ENCODE results near the gene RGPD5. TPM values are rescaled to one million over a fixed set of nuclear protein-coding genes. Genes with fewer than 3 reads are reported as not detected.
"Not testable (repeated sequence)": the region's sequence is repeated elsewhere in the genome, so short reads cannot be mapped to it uniquely, and the experiment has no call there.

Gene RGPD5
- polyA plus RNA-seq (2012; rRNA removed): 7.7 and 9.4 TPM in 2 replicates
- 3.3 and 3.4 TPM in 2 replicates for polyA plus RNA-seq (2012; cell fraction: cytosol; rRNA removed)
- 17.2 and 32.8 TPM in 2 replicates for polyA plus RNA-seq (2012; cell fraction: nucleus; rRNA removed)

- H3K9me3 ChIP-seq; H3K9ac ChIP-seq; H3K27ac ChIP-seq (ENCODE audit: low read depth in 2 of 2, low read length in 1 of 2); H3K4me3 ChIP-seq (ENCODE audit: low read depth in 2 of 2, low read length in 1 of 2); H3K4me1 ChIP-seq (ENCODE audit: control insufficient read depth in 1 of 2, insufficient read depth in 2 of 2, low read depth in 1 of 2, low read length in 1 of 2); CTCF ChIA-PET; H3K4me2 ChIP-seq; H3K36me3 ChIP-seq (replicated peaks in 1 of 2; ENCODE audit: control insufficient read depth in 1 of 2, insufficient read depth in 2 of 2, low read length in 1 of 2); H3K79me2 ChIP-seq (ENCODE audit: insufficient read depth); DNase-seq; H3K27me3 ChIP-seq (ENCODE audit: insufficient read depth); H2AFZ ChIP-seq (ENCODE audit: low read depth); POLR2A ChIA-PET; H4K20me1 ChIP-seq (ENCODE audit: insufficient read depth); H3K9me2 ChIP-seq; H3F3A ChIP-seq (replicated peaks; ENCODE audit: insufficient read depth): not testable (repeated sequence)
- WGBS (ENCODE audit: low lambda C conversion rate): no CpG with 5 or more reads among the region's 77 CpGs
These were observed at the start of gene RGPD5 for GRCh38 chr2:109794074-109794737. Gene RGPD5, plus strand, starts transcription at chr2:109794305. Its CDS starts 161 bp downstream, at chr2:109794466.

GRCh38 chr2:109751572-109751971 lies 42.5 kb upstream of the RGPD5 start:
- H3K4me3 ChIP-seq (ENCODE audit: low read depth in 2 of 2, low read length in 1 of 2); H4K20me1 ChIP-seq (ENCODE audit: insufficient read depth); POLR2A ChIA-PET; H3K27ac ChIP-seq (ENCODE audit: low read depth in 2 of 2, low read length in 1 of 2); H3K9ac ChIP-seq; H3K9me3 ChIP-seq; DNase-seq; H3K4me2 ChIP-seq; H3K9me2 ChIP-seq; H3F3A ChIP-seq (replicated peaks; ENCODE audit: insufficient read depth); H3K4me1 ChIP-seq (ENCODE audit: control insufficient read depth in 1 of 2, insufficient read depth in 2 of 2, low read depth in 1 of 2, low read length in 1 of 2); H3K27me3 ChIP-seq (ENCODE audit: insufficient read depth); CTCF ChIA-PET; H3K36me3 ChIP-seq (replicated peaks in 1 of 2; ENCODE audit: control insufficient read depth in 1 of 2, insufficient read depth in 2 of 2, low read length in 1 of 2); H3K79me2 ChIP-seq (ENCODE audit: insufficient read depth); H2AFZ ChIP-seq (ENCODE audit: low read depth): not testable (repeated sequence)
- WGBS (ENCODE audit: low lambda C conversion rate): no CpG with 5 or more reads among the region's 6 CpGs

DNA sequence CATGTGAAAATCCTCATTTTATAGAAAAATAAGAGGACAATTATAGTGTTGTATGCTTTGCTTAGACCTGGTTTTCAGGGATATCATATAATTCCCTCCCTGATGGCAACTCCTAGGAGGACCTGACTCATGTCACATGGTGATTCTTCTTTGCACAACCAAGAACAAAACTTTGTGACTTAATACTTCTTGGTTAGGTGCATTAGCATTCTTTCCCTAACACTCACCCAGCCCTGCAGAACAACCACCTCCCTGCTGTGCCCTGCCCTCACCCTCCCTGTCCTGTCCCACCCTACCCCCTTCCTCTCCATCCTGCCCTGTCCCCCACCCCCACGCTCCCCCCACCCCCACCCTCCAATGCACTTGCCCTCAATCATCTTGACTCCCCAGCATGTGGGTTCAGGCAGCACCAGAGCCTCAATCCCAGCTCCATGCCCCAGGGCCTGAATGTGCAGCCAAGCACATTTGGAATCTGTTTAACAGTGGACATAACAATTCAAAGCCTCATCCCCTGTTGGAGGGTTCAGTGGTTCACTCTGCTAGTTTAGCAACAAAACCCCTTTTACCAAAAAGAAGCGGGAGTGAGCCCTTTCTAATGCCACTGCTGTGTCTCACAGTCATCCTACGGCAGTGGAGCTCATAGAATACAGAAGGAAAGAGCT lies 36.8 kb upstream of the RGPD5 start:
- H4K20me1 ChIP-seq (ENCODE audit: insufficient read depth); CTCF ChIA-PET; DNase-seq; H3K9me3 ChIP-seq; H3K4me1 ChIP-seq (ENCODE audit: control insufficient read depth in 1 of 2, insufficient read depth in 2 of 2, low read depth in 1 of 2, low read length in 1 of 2); H3K36me3 ChIP-seq (replicated peaks in 1 of 2; ENCODE audit: control insufficient read depth in 1 of 2, insufficient read depth in 2 of 2, low read length in 1 of 2); H3K27me3 ChIP-seq (ENCODE audit: insufficient read depth); H3K4me3 ChIP-seq (ENCODE audit: low read depth in 2 of 2, low read length in 1 of 2); H3K4me2 ChIP-seq; H3K27ac ChIP-seq (ENCODE audit: low read depth in 2 of 2, low read length in 1 of 2); H3K79me2 ChIP-seq (ENCODE audit: insufficient read depth); H3F3A ChIP-seq (replicated peaks; ENCODE audit: insufficient read depth); H2AFZ ChIP-seq (ENCODE audit: low read depth); H3K9me2 ChIP-seq; H3K9ac ChIP-seq; POLR2A ChIA-PET: not testable (repeated sequence)
- no CpG with 5 or more reads among the region's 3 CpGs for WGBS (ENCODE audit: low lambda C conversion rate)

- H3K27ac ChIP-seq (ENCODE audit: low read depth in 2 of 2, low read length in 1 of 2); H3K27me3 ChIP-seq (ENCODE audit: insufficient read depth); H3K79me2 ChIP-seq (ENCODE audit: insufficient read depth); H3K4me2 ChIP-seq; H3K4me1 ChIP-seq (ENCODE audit: control insufficient read depth in 1 of 2, insufficient read depth in 2 of 2, low read depth in 1 of 2, low read length in 1 of 2); H3K9me2 ChIP-seq; H3K36me3 ChIP-seq (replicated peaks in 1 of 2; ENCODE audit: control insufficient read depth in 1 of 2, insufficient read depth in 2 of 2, low read length in 1 of 2); H3F3A ChIP-seq (replicated peaks; ENCODE audit: insufficient read depth); H4K20me1 ChIP-seq (ENCODE audit: insufficient read depth); H3K9ac ChIP-seq; POLR2A ChIA-PET; H3K9me3 ChIP-seq; CTCF ChIA-PET; H3K4me3 ChIP-seq (ENCODE audit: low read depth in 2 of 2, low read length in 1 of 2); DNase-seq; H2AFZ ChIP-seq (ENCODE audit: low read depth): not testable (repeated sequence)
- no CpG with 5 or more reads among the region's 106 CpGs for WGBS (ENCODE audit: low lambda C conversion rate)
These were observed 33.7 kb upstream of the RGPD5 start for GRCh38 chr2:109760265-109761042.

- H3F3A ChIP-seq (replicated peaks; ENCODE audit: insufficient read depth); H3K79me2 ChIP-seq (ENCODE audit: insufficient read depth); H3K9ac ChIP-seq; H2AFZ ChIP-seq (ENCODE audit: low read depth); H3K9me2 ChIP-seq; H3K4me2 ChIP-seq; POLR2A ChIA-PET; H3K4me3 ChIP-seq (ENCODE audit: low read depth in 2 of 2, low read length in 1 of 2); H4K20me1 ChIP-seq (ENCODE audit: insufficient read depth); H3K9me3 ChIP-seq; CTCF ChIA-PET; H3K27me3 ChIP-seq (ENCODE audit: insufficient read depth); DNase-seq; H3K36me3 ChIP-seq (replicated peaks in 1 of 2; ENCODE audit: control insufficient read depth in 1 of 2, insufficient read depth in 2 of 2, low read length in 1 of 2); H3K4me1 ChIP-seq (ENCODE audit: control insufficient read depth in 1 of 2, insufficient read depth in 2 of 2, low read depth in 1 of 2, low read length in 1 of 2); H3K27ac ChIP-seq (ENCODE audit: low read depth in 2 of 2, low read length in 1 of 2): not testable (repeated sequence)
- WGBS (ENCODE audit: low lambda C conversion rate): no CpG with 5 or more reads among the region's 23 CpGs
These were observed 33.1 kb upstream of the RGPD5 start for GRCh38 chr2:109761043-109761454.

- H3K4me3 ChIP-seq (ENCODE audit: low read depth in 2 of 2, low read length in 1 of 2): not testable (repeated sequence)
These were observed 32.1 kb upstream of the RGPD5 start for GRCh38 chr2:109761976-109762375.

More at GRCh38 chr2:109761976-109762375, 32.1 kb upstream of the RGPD5 start:
- H3K9ac ChIP-seq; POLR2A ChIA-PET; H2AFZ ChIP-seq (ENCODE audit: low read depth); H3K4me1 ChIP-seq (ENCODE audit: control insufficient read depth in 1 of 2, insufficient read depth in 2 of 2, low read depth in 1 of 2, low read length in 1 of 2); H3K79me2 ChIP-seq (ENCODE audit: insufficient read depth); H3K4me2 ChIP-seq; H3K9me2 ChIP-seq; CTCF ChIA-PET; H3K27me3 ChIP-seq (ENCODE audit: insufficient read depth); DNase-seq; H3K27ac ChIP-seq (ENCODE audit: low read depth in 2 of 2, low read length in 1 of 2); H3K36me3 ChIP-seq (replicated peaks in 1 of 2; ENCODE audit: control insufficient read depth in 1 of 2, insufficient read depth in 2 of 2, low read length in 1 of 2); H3F3A ChIP-seq (replicated peaks; ENCODE audit: insufficient read depth); H4K20me1 ChIP-seq (ENCODE audit: insufficient read depth); H3K9me3 ChIP-seq: not testable (repeated sequence)
- WGBS (ENCODE audit: low lambda C conversion rate): 83% methylated on average over 1 of the region's 5 CpGs

All from SK-N-SH (cell line).